H1 (cell line): ENCODE results near the gene OR2T35.

Experiments used
- BCL11A ChIP-seq, 2 experiments: IDR thresholded peaks; one replicate each; pipeline ENCODE4 v1.6.1; 2011; ENCODE audit warnings: low read depth in 2 of 2, low read length in 2 of 2, mild to moderate bottlenecking in 2 of 2
- POLR2A ChIP-seq, 2 experiments: IDR thresholded peaks; 1 replicate in 1 of 2; 2 replicates in 1 of 2; pipeline ENCODE4 v1.6.1; 2011; ENCODE audit warnings: low read depth in 2 of 2, low read length in 2 of 2, mild to moderate bottlenecking in 2 of 2; ENCODE audit errors: control extremely low read depth in 1 of 2
- RAD21 ChIP-seq, 2 experiments: IDR thresholded peaks in 1 of 2; conservative IDR thresholded peaks in 1 of 2; 2 replicates each; pipeline ENCODE4 v1.6.1; 2011; ENCODE audit warnings: low read depth in 2 of 2, low read length in 2 of 2, improper control_type of control experiment in 1 of 2, inconsistent platforms in 1 of 2, mild to moderate bottlenecking in 1 of 2, moderate library complexity in 1 of 2
- RNF2 ChIP-seq: fragments of 200-900, 300-1000 bp; sonication (generic); IDR thresholded peaks from 2 replicates; pipeline ENCODE4 v1.7.1; 2016; ENCODE audit warnings: borderline replicate concordance, low read depth, mild to moderate bottlenecking, antibody characterized with exemption, low read length; ENCODE audit not compliant: poor library complexity, severe bottlenecking; ENCODE audit errors: missing control alignments
- SIN3A ChIP-seq, 2 experiments: IDR thresholded peaks in 1 of 2; conservative IDR thresholded peaks in 1 of 2; 2 replicates each; pipeline ENCODE4 v1.6.1; 2011 to 2012; ENCODE audit warnings: low read length in 2 of 2, improper control_type of control experiment in 1 of 2, low read depth in 1 of 2, mild to moderate bottlenecking in 1 of 2
- TEAD4 ChIP-seq: IDR thresholded peaks from 2 replicates; pipeline ENCODE4 v1.6.1; 2012; ENCODE audit warnings: low read depth, low read length, inconsistent platforms, mixed read lengths
- TF ChIP-seq, protein P1 (sequence below), 3 experiments: IDR thresholded peaks; 1 replicate in 2 of 3; 2 replicates in 1 of 3; pipeline versions ENCODE4 v1.5.1 to v1.6.1; 2011; ENCODE audit warnings: low read length in 3 of 3, mild to moderate bottlenecking in 3 of 3, inconsistent platforms in 2 of 3, low read depth in 1 of 3, moderate library complexity in 1 of 3; ENCODE audit not compliant: insufficient read depth in 1 of 3; ENCODE audit errors: control extremely low read depth in 1 of 3
- TF ChIP-seq, protein P2 (sequence below): IDR thresholded peaks from 2 replicates; pipeline ENCODE4 v1.6.1; 2011; ENCODE audit warnings: low read depth, mild to moderate bottlenecking, low read length; ENCODE audit not compliant: insufficient read depth

DNA sequence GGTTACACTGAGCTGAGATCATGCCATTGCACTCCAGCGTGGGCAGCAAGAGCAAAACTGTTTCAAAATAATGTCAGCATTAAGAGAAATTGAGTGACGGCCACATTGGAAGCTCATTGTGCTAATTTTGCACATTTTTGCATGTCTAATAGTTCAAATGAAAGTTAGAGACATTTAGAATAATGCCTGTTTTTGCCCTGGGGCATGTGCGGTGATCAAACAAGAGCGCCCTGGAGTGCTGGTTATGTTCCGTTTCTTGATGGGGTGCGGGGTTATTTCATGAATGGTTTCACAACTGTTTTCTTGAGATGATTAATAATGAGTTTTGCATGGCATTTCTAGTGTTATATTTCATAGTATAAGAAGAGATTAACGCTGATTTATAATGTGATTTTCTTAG lies 23.3 kb downstream of the OR2T35 start:
- TF ChIP-seq, protein P1, sequence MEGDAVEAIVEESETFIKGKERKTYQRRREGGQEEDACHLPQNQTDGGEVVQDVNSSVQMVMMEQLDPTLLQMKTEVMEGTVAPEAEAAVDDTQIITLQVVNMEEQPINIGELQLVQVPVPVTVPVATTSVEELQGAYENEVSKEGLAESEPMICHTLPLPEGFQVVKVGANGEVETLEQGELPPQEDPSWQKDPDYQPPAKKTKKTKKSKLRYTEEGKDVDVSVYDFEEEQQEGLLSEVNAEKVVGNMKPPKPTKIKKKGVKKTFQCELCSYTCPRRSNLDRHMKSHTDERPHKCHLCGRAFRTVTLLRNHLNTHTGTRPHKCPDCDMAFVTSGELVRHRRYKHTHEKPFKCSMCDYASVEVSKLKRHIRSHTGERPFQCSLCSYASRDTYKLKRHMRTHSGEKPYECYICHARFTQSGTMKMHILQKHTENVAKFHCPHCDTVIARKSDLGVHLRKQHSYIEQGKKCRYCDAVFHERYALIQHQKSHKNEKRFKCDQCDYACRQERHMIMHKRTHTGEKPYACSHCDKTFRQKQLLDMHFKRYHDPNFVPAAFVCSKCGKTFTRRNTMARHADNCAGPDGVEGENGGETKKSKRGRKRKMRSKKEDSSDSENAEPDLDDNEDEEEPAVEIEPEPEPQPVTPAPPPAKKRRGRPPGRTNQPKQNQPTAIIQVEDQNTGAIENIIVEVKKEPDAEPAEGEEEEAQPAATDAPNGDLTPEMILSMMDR (IDR thresholded peaks at IDR 0.05; ENCODE audit: control extremely low read depth in 1 of 3, insufficient read depth in 1 of 3, low read depth in 1 of 3, low read length in 3 of 3), result no peak
- no peak for TF ChIP-seq POLR2A (IDR thresholded peaks at IDR 0.05; ENCODE audit: control extremely low read depth in 1 of 2, low read depth in 2 of 2, low read length in 2 of 2)
- no peak for TF ChIP-seq TEAD4
- no peak for TF ChIP-seq BCL11A (IDR thresholded peaks at IDR 0.05; ENCODE audit: low read depth in 2 of 2, low read length in 2 of 2)
- no peak for TF ChIP-seq RAD21 (IDR thresholded peaks at IDR 0.05 in 1 of 2, conservative IDR thresholded peaks at IDR 0.05 in 1 of 2; ENCODE audit: low read depth in 2 of 2, low read length in 2 of 2)
- TF ChIP-seq RNF2, result no peak
- no peak for TF ChIP-seq SIN3A (conservative IDR thresholded peaks at IDR 0.05 in 1 of 2, IDR thresholded peaks at IDR 0.05 in 1 of 2; ENCODE audit: low read depth in 1 of 2, low read length in 2 of 2)
- TF ChIP-seq, protein P2, sequence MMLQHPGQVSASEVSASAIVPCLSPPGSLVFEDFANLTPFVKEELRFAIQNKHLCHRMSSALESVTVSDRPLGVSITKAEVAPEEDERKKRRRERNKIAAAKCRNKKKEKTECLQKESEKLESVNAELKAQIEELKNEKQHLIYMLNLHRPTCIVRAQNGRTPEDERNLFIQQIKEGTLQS, result no peak
